K562 (cell line): ENCODE results near the gene FXYD1. TPM values are rescaled to one million over a fixed set of nuclear protein-coding genes. Genes with fewer than 3 reads are reported as not detected.
A peak's percentile ranks its signal among the peaks of the same experiment; 100 is the strongest.

Source experiments
- ATAC-seq: fragments of 200-7000 bp; cut with Tn5 transposase; 3 replicates; pipeline ENCODE4 v1.9.1; 2020; ENCODE audit warnings: moderate library complexity
- BruUV-seq: library from RNA; stranded (reverse); fragments of 400-500 nt; replicated peaks from 2 replicates; lab custom pipeline; 2021; lab: Mats Ljungman, UMichigan
- CTCF ChIA-PET: fragments of 300-600 bp; formaldehyde crosslinking; extraction: SDS; loops from one replicate; lab custom pipeline; 2021; ENCODE audit warnings: low intra/inter-chr PET ratio; lab: Yijun Ruan, JAX
- POLR2A ChIA-PET: fragments of 300-600, 350-650 bp; sonication (Branson Sonifier 250); formaldehyde crosslinking; extraction: SDS; loops from one replicate; lab custom pipeline; 2021; ENCODE audit warnings: antibody characterized with exemption, inconsistent platforms; lab: Yijun Ruan, JAX
- DNase-seq, 4 experiments: peaks; one replicate each; pipeline versions ENCODE4 v3.0.0 to v3.0.0-alpha.2; 2011 to 2018; ENCODE audit warnings: low spot score in 3 of 4, mixed read lengths in 3 of 4; ENCODE audit errors: extremely low read depth in 1 of 4
- FAIRE-seq: peaks from 2 replicates; lab custom pipeline; 2011; peaks lifted over from hg19 to GRCh38; lab: Jason Lieb, UNC
- H2AFZ ChIP-seq: 2 replicates; pipeline ENCODE4 v1.6.0; 2011; ENCODE audit warnings: low read depth, low read length, control low read depth, inconsistent platforms
- H3K27ac ChIP-seq: fragments of 200-600 bp; 3 replicates; pipeline ENCODE4 v1.8.0; 2011; ENCODE audit warnings: low read depth, mild to moderate bottlenecking, control low read depth, inconsistent platforms, low read length, moderate library complexity, mixed read lengths; ENCODE audit errors: extremely low read depth
- H3K27me3 ChIP-seq, 2 experiments: fragments of 300-600 bp in 1 of 2; 2 replicates in 1 of 2; 3 replicates in 1 of 2; pipeline versions ENCODE4 v1.6.0 to v1.8.0; 2011; ENCODE audit warnings: inconsistent platforms in 2 of 2, low read length in 2 of 2, mild to moderate bottlenecking in 1 of 2, mixed read lengths in 1 of 2, moderate library complexity in 1 of 2; ENCODE audit not compliant: control insufficient read depth in 2 of 2, insufficient read depth in 2 of 2
- H3K36me3 ChIP-seq: fragments of 300-600 bp; 3 replicates; pipeline ENCODE4 v1.8.0; 2011; ENCODE audit warnings: mild to moderate bottlenecking, low read length, inconsistent platforms; ENCODE audit not compliant: control insufficient read depth, insufficient read depth
- H3K4me1 ChIP-seq, 2 experiments: fragments of 200-600 bp in 1 of 2; replicated peaks in 1 of 2; 2 replicates in 1 of 2; 3 replicates in 1 of 2; pipeline versions ENCODE4 v1.5.1 to v1.8.0; 2011; ENCODE audit warnings: inconsistent platforms in 2 of 2, low read length in 2 of 2, mild to moderate bottlenecking in 1 of 2, mixed read lengths in 1 of 2, moderate library complexity in 1 of 2; ENCODE audit not compliant: control insufficient read depth in 2 of 2, insufficient read depth in 2 of 2
- H3K4me2 ChIP-seq: 2 replicates; pipeline ENCODE4 v1.6.1; 2011; ENCODE audit warnings: low read length, control low read depth, inconsistent platforms, mixed read lengths; ENCODE audit not compliant: insufficient read depth
- H3K4me3 ChIP-seq: fragments of 200-600 bp; sonication (generic), shearing (Covaris generic); 2 replicates; pipeline ENCODE4 v1.5.1; 2016; ENCODE audit warnings: control low read depth, inconsistent platforms
- H3K79me2 ChIP-seq: fragments of 200-600 bp; 3 replicates; pipeline ENCODE4 v1.8.0; 2011; ENCODE audit warnings: low read length, inconsistent platforms; ENCODE audit not compliant: control insufficient read depth, insufficient read depth
- H3K9ac ChIP-seq, 2 experiments: 2 replicates each; pipeline versions ENCODE4 v1.6.0 to v1.6.1; 2011; ENCODE audit warnings: low read depth in 2 of 2, low read length in 2 of 2, control low read depth in 1 of 2, inconsistent platforms in 1 of 2, mild to moderate bottlenecking in 1 of 2, mixed read lengths in 1 of 2; ENCODE audit not compliant: insufficient read depth in 1 of 2
- H3K9me1 ChIP-seq: one replicate; pipeline ENCODE4 v1.6.0; 2011; ENCODE audit warnings: inconsistent platforms, mild to moderate bottlenecking, low read length, moderate library complexity; ENCODE audit not compliant: control insufficient read depth, insufficient read depth
- H3K9me3 ChIP-seq: replicated peaks from 2 replicates; pipeline ENCODE4 v1.5.1; 2011; ENCODE audit warnings: low read depth, low read length, inconsistent platforms; ENCODE audit not compliant: control insufficient read depth, insufficient read depth
- H4K20me1 ChIP-seq: replicated peaks from 2 replicates; pipeline ENCODE4 v1.6.1; 2011; ENCODE audit warnings: low read length, inconsistent platforms, mixed read lengths; ENCODE audit not compliant: control insufficient read depth, insufficient read depth
- ESRRA ChIP-seq: fragments of 450-650 bp; IDR thresholded peaks from 2 replicates; pipeline ENCODE4 v1.6.1; 2014; ENCODE audit warnings: low read depth, mild to moderate bottlenecking, moderate library complexity, borderline replicate concordance
- HDAC2 ChIP-seq: fragments of 450-650 bp; IDR thresholded peaks from 2 replicates; pipeline ENCODE4 v1.6.1; 2016; ENCODE audit warnings: mild to moderate bottlenecking
- KDM1A ChIP-seq, 2 experiments: fragments of 450-650 bp; IDR thresholded peaks; 2 replicates each; pipeline ENCODE4 v1.6.1; 2016; ENCODE audit warnings: mild to moderate bottlenecking in 2 of 2
- PHF21A ChIP-seq: fragments of 450-650 bp; IDR thresholded peaks from 2 replicates; pipeline ENCODE4 v1.6.1; 2017; ENCODE audit warnings: low read depth, borderline replicate concordance
- PRDM10 ChIP-seq: fragments of 450-650 bp; IDR thresholded peaks from 2 replicates; pipeline ENCODE4 v1.6.1; 2018; ENCODE audit not compliant: partially characterized antibody
- TAF7 ChIP-seq: fragments of 450-650 bp; IDR thresholded peaks from 2 replicates; pipeline ENCODE4 v1.6.1; 2016; ENCODE audit warnings: missing genetic modification characterization, missing compliant biosample characterization
- USF2 ChIP-seq: sonication (generic); formaldehyde crosslinking; IDR thresholded peaks from 2 replicates; pipeline ENCODE4 v1.5.0; 2020; ENCODE audit warnings: missing genetic modification reagents
- WGBS: fragments of 100-300 bp; shearing (Covaris generic); methylation state at CpG from one replicate; pipeline ENCODE4 v1.1.6; 2016; ENCODE audit warnings: low coverage, mixed read lengths; ENCODE audit not compliant: insufficient coverage; ENCODE audit errors: missing lambda C conversion rate; 5-methylcytosine and 5-hydroxymethylcytosine counted together
- in situ Hi-C: fragments of 300-500 bp; cut with MboI; formaldehyde crosslinking; loops from 4 replicates; pipeline ENCODE4 v1.15.0; 2018; ENCODE audit warnings: inconsistent platforms, mixed read lengths
- intact Hi-C: fragments of 100-400 bp; cut with micrococcal nuclease; formaldehyde crosslinking; loops from 2 replicates; pipeline ENCODE4 v1.14.2; 2022
- polyA plus RNA-seq, 8 experiments: library from polyadenylated mRNA; depleted of rRNA in 4 of 8; stranded (reverse) in 5 of 8; unstranded in 3 of 8; fragments of >200 nt; fragmentation: Nextera tagmentation in 2 of 8; fragmentation: Illumina TruSeq in 1 of 8; extraction: Ambion mirVana in 2 of 8; extraction: Trizol in 1 of 8; gene quantifications; 2 replicates each; pipeline versions ENCODE4 v1.2.1 to v1.2.3, GENCODE V29; 2011 to 2014; ENCODE audit warnings: inconsistent platforms in 1 of 8, missing spikeins in 1 of 8
- total RNA-seq, 7 experiments: library from RNA; depleted of rRNA in 6 of 7; stranded (reverse); fragments of >200 nt in 6 of 7; fragmentation: Illumina TruSeq in 2 of 7; extraction: Trizol in 2 of 7; gene quantifications; 2 replicates each; pipeline versions ENCODE4 v1.2.1 to v1.2.3, GENCODE V29; 2011 to 2021; ENCODE audit warnings: low replicate concordance in 1 of 7

The FXYD1 gene
- total and polyA plus RNA-seq, 9 of the 15 experiments (the other 6 are each of a cell fraction or from before 2014, with no cell fraction given): 0.40 to 3.2 (median 1.8) TPM; not detected in 3

GRCh38 chr19:35090160-35090505, 48.5 kb upstream of the FXYD1 start:
- DNase-seq (no peak), FAIRE-seq (no peak), ATAC-seq (no peak)
- intact Hi-C loops: loop anchor here (1.0 to 10.0 kb wide), 2 partner anchors 23 to 45 kb away; partner anchors contain the start of gene HPN
- Histone ChIP-seq H3K27me3 (peaks cover 0 to 4% of the 10 kb centered on the region in 2 experiments; a peak in 1 of 5 replicates), H3K27ac (no peak overlapping the region), H3K9me3 (no peaks in the 10 kb centered on the region), H3K4me2 (no peak overlapping the region), H3K4me1 (peaks cover 10 to 37% of the 10 kb centered on the region in 2 experiments; a peak in 4 of 5 replicates), H3K4me3 (no peak overlapping the region), H3K36me3 (no peaks in the 10 kb centered on the region), H3K9me1 (no peaks in the 10 kb centered on the region), H4K20me1 (no peaks in the 10 kb centered on the region), H3K79me2 (no peaks in the 10 kb centered on the region), H3K9ac (peak overlapping the region in 1 of 2 experiments; percentile 59; a peak in 1 of 4 replicates), H2AFZ (peak overlapping the region; percentile 91)
- POLR2A ChIA-PET: interaction anchor here (0.6 kb wide), 1 partner anchor 440 kb away, joined by 3 read pairs; no protein-coding TSS in a partner anchor
- WGBS: 31% methylated on average over 9 of the region's 9 CpGs
- BruUV-seq: no TSS peak
- CTCF ChIA-PET: interaction anchor here (0.5 to 1.1 kb wide), 3 partner anchors 40 to 1879 kb away, joined by 3 to 5 read pairs (median 4); no protein-coding TSS in a partner anchor
- in situ Hi-C loops: no loop called here
- TF ChIP-seq PHF21A (peak; percentile 95), USF2 (CRISPR knock-in tag) (no peak), ESRRA (no peak), HDAC2 (0 out of 2 replicates have a peak, but pooled peaks have one; percentile 30), TAF7 (tag) (no peak), PRDM10 (peak; percentile 48), KDM1A (IDR thresholded peaks at IDR 0.05) (peak; percentile 60 to 78; a peak in 2 of 4 replicates)
